ENCODE data around the gene CLDN6. TPM values are rescaled to one million over a fixed set of nuclear protein-coding genes. Genes with fewer than 3 reads are reported as not detected.

Gene CLDN6
- total RNA-seq, 1 donor from 2014 or later: not detected

DNA sequence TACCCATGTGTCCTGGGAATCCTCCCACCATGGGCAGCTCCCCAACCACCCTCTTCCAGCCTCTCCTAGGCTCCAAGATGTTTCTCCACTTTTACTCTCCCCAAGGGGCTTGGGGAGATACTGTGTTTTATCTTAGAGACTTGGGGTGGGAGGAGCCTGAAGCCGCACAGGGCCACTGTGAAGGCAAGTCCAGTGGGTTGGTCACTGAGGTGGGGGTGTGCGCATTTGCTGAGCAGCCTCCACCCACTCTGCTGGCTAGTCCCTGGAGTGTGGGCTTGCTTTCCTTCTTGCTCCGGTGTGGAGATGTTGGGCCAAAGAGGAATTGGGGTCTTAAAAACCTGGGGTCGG is 9.3 kb downstream of the CLDN6 start:
- intact Hi-C loops (cut with DNase I): no loop called here
- no peak overlapping the region for H3K27ac ChIP-seq
- no peak for ATAC-seq

DNA sequence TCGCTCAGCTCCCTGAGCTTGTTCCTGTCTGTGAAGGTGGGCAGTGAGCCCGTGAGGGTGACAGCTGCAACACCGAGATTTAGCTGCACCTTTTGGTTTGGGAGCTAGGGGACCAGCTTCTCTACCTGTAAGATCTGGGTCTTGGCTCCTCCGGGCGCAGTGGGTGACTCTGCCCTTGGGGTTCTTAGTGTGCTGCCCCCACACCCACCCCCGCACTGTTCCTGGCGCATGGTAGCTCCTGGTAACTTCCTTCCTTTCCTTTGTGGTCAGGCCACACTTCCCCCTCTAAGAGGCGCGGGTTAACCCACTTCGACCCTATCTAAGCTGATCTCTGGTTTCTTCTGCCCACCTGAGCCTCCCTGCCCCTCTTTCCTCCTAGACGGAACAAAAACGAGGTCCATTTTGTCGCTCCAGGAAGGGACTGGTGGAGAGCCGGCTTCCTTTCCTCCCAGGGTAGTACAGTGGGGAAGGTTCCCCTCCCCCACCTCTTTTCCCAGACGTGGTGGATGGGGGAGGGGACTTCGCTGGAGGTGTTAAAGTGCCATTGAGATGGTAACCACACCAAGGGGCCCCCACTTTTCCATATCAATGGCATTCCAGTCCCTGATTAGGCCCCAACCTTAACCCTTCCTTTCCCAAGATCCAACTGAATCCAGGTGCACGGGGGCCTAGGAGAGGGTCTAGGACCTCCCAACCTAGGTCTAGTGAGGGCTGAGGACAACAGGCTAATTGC is 9.9 kb downstream of the CLDN6 start:
- intact Hi-C loops (cut with DNase I): no loop called here
- Histone ChIP-seq H3K27me3 (peaks cover 27% of the 10 kb centered on the region), H3K27ac (peak overlapping the region; percentile 45), H3K4me3 (no peak overlapping the region), H3K36me3 (no peaks in the 10 kb centered on the region), H3K4me1 (peaks cover 22% of the 10 kb centered on the region), H3K9me3 (no peaks in the 10 kb centered on the region)
- DNase-seq (peak; percentile 84), ATAC-seq (no peak)
- TF ChIP-seq, protein P1, sequence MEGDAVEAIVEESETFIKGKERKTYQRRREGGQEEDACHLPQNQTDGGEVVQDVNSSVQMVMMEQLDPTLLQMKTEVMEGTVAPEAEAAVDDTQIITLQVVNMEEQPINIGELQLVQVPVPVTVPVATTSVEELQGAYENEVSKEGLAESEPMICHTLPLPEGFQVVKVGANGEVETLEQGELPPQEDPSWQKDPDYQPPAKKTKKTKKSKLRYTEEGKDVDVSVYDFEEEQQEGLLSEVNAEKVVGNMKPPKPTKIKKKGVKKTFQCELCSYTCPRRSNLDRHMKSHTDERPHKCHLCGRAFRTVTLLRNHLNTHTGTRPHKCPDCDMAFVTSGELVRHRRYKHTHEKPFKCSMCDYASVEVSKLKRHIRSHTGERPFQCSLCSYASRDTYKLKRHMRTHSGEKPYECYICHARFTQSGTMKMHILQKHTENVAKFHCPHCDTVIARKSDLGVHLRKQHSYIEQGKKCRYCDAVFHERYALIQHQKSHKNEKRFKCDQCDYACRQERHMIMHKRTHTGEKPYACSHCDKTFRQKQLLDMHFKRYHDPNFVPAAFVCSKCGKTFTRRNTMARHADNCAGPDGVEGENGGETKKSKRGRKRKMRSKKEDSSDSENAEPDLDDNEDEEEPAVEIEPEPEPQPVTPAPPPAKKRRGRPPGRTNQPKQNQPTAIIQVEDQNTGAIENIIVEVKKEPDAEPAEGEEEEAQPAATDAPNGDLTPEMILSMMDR (IDR thresholded peaks at IDR 0.05): no peak

More for the DNA sequence above, 9.3 kb downstream of the CLDN6 start:
- Histone ChIP-seq H3K27me3 (peaks cover 32% of the 10 kb centered on the region), H3K9me3 (no peaks in the 10 kb centered on the region), H3K36me3 (no peaks in the 10 kb centered on the region), H3K4me1 (peaks cover 22% of the 10 kb centered on the region), H3K4me3 (no peak overlapping the region)
- TF ChIP-seq, protein P1 (IDR thresholded peaks at IDR 0.05): no peak
- DNase-seq: no peak

DNA sequence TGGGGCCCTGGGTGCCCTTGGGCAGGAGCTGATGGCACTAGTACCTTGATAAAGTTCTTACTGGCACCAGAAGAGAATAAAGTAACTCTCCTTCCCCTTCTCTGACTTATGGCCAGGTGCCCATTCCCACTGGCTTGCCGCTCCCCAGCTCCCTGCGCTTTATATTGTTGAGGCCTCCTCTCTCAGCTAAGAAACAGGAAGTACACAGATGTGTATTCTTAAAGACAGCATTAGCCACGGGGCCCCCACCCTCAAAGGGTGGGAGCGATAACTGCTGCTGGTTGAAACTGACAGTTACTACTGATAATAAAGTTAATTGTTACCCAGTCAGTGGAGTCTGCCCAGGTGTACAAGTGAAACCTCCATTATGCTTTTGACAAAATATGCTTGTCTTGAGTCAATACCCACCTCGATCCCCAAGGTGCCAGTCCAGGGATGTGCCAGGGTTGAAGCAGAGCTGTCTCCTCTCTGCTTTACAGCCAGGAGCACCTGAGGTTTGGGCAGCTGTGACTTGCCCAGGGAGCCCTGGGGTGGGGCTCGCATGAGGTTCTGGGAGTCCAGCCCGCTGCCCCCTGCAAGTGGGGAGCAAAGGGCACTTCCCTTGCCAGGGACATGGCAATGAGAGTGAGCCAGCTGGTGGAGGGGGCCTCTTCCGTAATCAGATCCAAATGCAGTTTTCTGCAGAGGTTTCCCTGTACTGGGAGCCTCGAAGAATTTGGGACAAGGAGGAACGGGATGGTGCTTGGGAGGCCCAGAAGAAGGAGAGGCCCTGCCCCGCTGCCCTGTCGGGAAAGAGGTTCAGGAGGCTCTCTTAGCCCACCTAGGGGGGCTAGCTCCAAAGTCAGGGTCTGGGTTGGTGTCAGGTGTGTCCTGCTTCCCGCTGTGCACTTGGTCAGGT is 10.7 kb downstream of the CLDN6 start:
- H3K9me3 ChIP-seq: no peaks in the 10 kb centered on the region
- DNase-seq (no peak), ATAC-seq (no peak)
- intact Hi-C loops (cut with DNase I): no loop called here
- peak overlapping the region; percentile 45 for H3K27ac ChIP-seq
- H3K36me3 ChIP-seq: no peaks in the 10 kb centered on the region
- H3K4me1 ChIP-seq: peaks cover 22% of the 10 kb centered on the region
- no peak overlapping the region for H3K4me3 ChIP-seq
- H3K27me3 ChIP-seq: peaks cover 27% of the 10 kb centered on the region
- TF ChIP-seq, protein P1 (IDR thresholded peaks at IDR 0.05): no peak

DNA sequence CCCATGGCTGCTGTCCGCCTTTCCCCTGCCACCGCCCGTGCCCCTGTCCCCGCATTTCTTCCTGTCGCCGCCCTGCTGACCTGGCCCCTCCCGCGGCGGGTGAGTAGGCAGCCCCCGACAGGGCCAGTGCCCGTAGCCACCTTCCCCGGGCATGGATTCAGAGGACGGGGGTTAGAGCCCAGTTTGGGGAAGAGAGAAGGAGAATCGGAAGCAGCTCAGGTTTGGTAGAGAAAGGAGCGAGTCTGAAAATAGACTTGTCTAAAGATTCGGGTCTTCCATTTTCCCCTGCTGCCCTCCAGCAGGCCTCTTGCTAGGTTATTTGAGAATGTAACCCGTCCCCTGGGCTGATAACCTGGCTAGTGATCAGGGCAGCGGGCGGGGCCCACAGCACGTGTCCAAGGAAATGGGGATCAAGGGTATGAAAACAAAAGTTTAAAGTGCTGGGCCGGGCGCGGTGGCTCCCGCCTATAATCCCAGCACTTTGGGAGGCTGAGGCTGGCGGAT is 13.2 kb downstream of the CLDN6 start:
- intact Hi-C loops (cut with DNase I): no loop called here
- ATAC-seq: peak; percentile 6
- Histone ChIP-seq H3K4me3 (peak overlapping the region; percentile 37), H3K36me3 (no peaks in the 10 kb centered on the region), H3K4me1 (peaks cover 19% of the 10 kb centered on the region), H3K27ac (peak overlapping the region; percentile 60), H3K9me3 (no peaks in the 10 kb centered on the region), H3K27me3 (peaks cover 20% of the 10 kb centered on the region)
- TF ChIP-seq, protein P1 (IDR thresholded peaks at IDR 0.05): no peak
- peak; percentile 83 for DNase-seq

DNA sequence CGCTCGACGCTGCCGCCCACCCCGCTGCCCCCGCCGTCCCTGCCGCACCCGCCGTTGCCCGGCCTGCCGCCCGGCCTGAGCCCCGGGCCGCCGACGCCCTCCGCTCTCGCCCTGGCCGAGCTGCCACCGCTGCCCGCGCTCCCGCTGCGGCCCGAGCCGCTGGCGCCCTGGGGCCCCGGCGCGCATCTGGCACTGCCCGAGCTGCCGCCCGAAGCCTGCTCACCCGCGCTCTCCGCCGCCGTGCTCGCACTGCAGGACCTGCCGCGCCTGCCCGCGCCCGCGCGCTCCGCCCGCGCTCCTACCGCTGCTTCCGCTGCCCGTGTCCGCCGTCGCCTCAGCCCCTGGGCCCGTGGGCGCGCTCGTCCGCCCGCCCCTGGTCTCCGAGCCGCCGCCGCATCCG is 13.7 kb downstream of the CLDN6 start:
- ATAC-seq: no peak
- H3K36me3 ChIP-seq: no peaks in the 10 kb centered on the region
- H3K4me3 ChIP-seq: no peak overlapping the region
- peaks cover 19% of the 10 kb centered on the region for H3K4me1 ChIP-seq
- intact Hi-C loops (cut with DNase I): no loop called here
- H3K27me3 ChIP-seq: peaks cover 15% of the 10 kb centered on the region
- H3K27ac ChIP-seq: no peak overlapping the region
- no peaks in the 10 kb centered on the region for H3K9me3 ChIP-seq
- TF ChIP-seq, protein P1 (IDR thresholded peaks at IDR 0.05): no peak
- DNase-seq: no peak
